Measurements from ENCODE around the gene COX20.
"Not testable (repeated sequence)": the region's sequence is repeated elsewhere in the genome, so short reads cannot be mapped to it uniquely, and the experiment has no call there.

The COX20 gene, protein sequence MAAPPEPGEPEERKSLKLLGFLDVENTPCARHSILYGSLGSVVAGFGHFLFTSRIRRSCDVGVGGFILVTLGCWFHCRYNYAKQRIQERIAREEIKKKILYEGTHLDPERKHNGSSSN

DNA sequence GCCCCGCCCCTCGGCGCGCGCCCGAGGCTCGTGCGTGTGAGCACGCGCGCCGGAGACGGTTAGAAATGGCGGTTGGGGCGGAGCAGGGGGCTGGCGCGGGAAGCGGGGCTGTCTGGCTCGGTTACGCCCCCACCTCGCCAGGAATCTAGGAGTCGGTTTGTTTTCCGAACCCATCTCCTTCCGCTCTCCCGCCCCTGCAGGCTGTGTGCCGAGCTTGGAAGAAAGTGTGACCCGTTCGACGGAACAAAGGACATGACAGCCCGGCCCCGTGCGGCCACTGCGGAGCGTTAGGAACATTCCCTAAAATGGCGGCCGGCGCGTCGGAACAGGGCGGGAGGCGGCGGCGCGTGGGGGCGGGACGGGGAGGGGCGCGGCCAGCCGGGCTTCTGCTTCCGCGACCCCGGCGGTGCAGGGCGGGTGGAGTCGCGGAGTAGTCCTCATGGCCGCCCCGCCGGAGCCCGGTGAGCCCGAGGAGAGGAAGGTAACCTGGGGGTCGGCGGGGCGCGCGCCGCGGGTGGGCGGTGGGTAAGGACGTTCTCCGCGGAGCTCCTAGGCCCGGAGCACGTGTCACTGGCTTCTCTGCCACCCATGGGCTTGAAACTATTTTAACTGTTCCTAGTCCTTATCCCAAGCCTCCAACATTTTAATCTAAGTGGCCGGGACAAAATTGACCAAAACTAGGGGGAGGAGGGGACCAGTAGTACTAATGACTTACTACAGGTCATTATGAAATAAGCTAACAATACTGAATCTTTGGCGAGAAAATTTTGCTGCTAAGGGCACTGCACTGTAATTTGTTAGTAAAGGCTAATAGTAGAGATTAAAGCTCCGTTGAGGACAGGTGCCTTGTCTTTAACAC is at the start of gene COX20:
Gene COX20, plus strand, starts transcription at position 383 of the 859 bp plus-strand sequence. Its CDS starts 57 bp downstream, at position 440.
- peak; percentile 92 for DNase-seq

DNA sequence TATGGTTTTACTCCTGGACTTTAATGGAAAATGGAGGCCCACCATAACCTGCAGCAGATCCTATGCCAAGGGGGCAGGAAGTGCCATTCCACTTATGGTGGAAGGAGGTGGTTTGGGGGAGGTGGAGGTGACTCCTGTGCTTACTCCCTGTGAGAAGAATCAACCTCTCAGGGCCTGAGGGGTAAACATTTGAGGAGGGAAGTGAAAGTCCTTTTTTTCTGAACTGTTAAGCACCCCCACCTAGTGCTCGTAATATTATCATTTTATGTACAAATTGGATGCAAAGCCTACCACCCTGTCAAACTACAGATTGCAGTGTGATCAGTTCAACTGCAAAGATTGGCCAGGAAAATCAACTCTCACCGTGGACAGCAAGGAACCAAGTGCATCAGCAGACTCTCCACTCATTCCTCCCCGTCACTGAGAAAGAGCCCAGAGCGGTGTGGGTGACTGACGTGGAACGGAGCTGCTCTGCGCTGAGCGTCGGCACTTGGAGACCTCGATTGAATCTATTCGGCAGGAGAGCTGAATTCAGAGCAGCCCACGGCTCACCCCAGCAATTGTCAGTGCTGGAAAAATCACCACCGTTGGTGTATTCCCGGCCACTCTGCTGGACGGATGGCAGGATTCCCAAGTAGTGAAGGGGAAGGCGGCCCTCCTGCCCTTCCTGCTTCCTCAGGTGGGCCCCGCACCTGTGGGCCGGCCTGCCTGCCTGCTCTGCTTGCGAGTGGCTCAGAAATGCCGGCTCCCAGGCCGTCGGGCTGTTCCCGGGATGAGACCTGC is 46.8 kb upstream of the COX20 start:
- no peak for DNase-seq

DNA sequence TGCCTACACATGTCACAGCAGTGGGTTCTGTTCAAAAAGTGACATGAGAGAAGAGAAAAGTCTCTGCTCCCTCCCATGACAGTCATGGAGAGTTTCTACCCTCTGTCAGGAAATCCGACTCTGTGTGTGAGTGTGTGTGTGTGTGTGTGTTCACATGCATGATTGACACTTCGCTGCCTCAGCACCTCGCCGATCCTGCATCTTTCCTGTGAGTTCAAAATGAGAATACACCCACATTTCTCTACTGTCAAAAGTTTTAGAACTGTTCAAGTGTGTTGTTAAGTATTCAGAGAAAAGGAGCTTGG is 46.2 kb upstream of the COX20 start:
- no peak for DNase-seq

DNA sequence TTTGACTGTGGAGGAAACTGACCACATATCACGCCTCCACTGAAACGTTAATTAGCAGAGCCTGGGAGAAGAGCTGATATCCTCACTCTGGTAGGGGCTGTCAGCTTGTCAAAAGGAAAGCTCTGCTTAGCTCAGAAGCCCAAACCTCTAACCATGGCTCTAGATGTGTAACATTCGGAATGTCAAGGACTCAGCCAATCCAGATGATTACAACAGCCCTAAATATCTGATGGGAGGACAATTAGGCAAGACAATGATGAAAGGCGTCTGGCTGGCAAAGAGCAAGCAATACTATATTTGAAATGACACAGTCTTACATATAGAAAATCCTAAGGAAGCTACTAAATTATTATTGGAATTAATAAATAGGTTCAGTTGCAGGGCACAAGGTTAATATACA is 45.7 kb upstream of the COX20 start:
- DNase-seq: no peak

DNA sequence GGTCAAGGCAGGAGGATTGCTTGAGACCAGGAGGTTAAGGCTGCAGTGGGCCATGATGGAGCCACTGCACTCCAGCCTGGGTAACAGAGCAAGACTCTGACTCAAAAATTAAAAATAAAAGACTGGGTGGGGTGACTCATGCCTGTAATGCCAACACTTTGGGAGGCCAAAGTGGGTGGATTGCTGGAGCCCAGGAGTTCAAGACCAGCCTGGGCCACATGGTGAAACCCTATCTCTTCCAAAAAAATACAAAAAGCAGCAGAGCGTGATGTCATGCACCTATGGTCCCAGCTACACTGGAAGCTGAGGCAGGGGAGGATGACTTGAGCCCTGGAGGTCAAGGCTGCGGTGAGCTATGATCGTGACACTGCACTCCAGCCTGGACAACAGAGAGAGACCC is 44.4 kb upstream of the COX20 start:
- DNase-seq: no peak

DNA sequence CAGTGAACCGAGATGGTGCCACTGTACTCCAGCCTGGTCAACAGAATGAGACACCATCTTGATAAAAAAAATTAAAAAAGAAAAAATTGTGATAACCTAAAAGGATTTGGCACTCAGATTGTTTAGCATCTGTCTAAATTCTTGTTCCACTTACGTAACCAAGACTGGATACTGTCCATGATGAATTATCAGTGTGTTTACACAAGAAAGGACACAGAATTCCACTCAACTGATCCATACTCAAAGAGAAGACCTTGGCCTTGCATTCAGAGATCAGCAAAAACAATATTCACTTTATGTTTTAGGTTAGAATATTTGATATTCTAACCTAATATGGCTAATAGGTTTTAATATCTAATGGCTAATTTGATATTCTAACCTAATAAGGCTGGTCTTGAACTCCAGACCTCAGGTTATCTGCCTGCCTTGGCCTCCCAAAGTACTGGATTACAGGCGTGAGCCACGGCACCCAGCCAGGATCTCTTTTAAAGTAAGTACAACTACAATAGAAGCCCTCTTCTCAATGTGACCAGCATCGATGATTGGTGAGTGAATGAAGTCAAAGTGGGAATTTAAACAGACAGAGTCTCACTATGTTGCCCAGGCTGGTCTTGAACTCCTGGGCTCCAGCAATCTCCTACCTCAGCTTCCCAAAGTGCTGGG is 43.1 kb upstream of the COX20 start:
- DNase-seq: no peak

DNA sequence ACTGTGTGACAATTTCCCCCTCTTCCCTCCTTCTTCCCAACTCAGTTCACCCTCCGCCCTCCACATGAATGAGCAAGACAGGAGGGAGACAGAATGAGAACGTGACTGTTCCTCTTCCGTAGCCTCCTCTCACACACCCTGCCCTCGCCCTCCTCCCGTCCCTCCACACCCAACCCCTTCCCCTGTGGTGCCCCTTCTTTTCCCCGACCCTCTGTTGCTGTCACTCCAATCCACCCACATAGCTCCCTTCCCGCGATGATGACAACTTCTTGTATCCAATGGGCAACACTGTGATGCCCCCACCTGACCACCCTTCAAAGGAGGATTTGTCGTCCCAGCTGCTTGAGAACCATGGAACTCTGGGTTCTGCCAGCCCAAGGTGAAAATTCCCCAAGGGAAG is 41.4 kb upstream of the COX20 start:
- no peak for DNase-seq

DNA sequence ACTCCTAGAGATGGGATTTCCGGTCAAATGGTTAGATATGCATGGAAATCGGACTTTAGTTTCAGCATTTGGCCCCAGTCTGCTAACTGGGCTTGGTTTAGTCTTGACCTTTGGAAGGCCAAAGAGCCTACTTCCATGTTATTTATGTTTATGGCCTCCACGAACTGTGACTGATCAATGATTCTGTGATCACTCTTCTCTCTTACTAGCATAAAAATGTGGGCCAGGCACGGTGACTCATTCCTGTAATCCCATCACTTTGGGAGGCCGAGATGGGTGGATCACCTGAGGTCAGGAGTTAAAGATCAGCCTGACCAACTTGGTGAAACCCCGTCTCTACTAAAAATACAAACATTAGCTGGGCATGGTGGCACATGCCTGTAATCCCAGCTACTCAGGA is 40.9 kb upstream of the COX20 start:
- DNase-seq: not testable (repeated sequence)

DNA sequence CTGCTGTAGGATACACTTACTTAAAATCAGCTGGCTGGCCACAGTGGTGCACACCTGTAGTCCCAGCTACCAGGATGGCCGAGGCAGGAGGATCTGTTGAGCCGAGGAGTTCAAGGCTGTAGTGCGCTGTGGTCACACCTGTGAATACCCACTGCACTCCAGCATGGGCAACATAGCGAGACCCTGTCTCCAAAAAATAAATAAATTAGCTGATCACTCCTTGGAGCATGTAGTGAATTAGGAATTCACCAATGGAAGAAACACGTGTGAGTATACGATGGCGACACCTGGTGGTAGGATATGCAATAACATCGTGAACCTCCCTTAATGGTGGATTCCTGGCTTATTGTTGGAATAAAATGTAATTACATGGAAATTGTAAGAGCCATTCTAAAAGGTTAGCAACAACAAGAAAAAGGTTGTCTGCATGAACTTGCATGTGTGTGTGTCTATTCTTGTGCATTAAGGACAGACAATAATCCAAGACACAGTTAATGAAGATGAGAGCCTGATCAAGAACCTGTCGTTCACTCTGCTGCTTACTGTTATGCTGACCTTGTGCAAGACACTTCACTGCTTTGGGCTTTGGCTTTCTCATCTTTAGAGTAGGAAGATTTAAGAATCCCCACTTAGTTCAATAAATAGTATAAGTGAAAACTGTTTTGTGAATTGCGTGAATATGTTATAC is 38.6 kb upstream of the COX20 start:
- DNase-seq: peak; percentile 61

DNA sequence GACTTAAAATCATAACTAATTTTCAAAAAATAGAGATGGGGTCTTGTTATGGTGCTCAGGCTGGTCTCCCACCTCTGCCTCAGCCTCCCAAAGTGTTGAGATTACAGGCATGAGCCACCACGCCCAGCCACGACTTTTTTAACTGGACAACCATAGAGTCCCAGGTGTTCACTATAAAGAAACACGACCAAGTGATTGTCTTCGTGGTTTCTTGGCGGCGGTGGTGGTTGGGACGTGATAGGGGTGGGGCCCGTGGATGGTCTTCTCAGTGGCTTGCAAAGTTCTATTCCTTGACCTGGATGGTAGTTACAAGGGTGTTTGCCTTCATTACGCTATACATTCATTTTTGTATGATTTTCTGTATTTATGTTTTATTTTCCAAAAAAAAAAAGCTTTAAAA is 34.6 kb upstream of the COX20 start:
- DNase-seq: no peak

DNA sequence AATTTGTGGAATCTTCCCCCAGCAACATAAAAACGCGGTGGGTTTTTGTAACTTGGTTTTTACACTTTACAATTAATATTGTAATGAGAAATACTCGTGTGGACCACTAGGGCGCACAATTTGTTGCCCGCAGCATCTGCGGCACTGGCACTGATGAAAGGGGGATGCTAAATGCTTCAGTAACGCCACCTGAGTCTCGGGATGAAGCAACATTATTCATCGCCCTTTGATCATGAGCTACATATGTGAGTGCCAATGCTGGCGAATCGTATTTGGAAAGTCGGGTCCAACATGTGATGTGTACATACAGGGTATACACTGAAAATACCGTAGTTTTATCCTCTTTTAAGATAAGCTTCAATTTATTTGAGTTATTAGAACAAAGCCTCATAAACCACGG is 34.2 kb upstream of the COX20 start:
- DNase-seq: peak; percentile 63

DNA sequence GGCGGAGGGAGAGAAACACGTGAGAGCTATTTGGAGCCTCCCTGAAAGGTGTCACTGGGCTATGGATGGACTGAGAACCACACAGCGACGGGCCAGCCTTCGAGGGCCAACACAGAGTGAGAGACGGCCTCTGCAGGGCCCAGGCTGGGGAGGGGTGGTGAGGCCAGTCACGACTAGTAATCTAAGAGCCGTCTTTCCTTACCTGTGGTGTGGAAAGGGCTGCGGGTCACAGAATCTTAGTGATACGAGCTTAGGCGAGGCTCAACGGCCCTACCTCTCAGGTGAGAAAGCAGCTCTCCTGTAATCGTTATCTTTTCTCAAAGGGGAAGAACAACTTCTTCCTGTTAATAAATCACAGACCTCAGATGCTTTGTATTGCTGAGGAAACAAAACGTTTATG is 33.4 kb upstream of the COX20 start:
- no peak for DNase-seq

DNA sequence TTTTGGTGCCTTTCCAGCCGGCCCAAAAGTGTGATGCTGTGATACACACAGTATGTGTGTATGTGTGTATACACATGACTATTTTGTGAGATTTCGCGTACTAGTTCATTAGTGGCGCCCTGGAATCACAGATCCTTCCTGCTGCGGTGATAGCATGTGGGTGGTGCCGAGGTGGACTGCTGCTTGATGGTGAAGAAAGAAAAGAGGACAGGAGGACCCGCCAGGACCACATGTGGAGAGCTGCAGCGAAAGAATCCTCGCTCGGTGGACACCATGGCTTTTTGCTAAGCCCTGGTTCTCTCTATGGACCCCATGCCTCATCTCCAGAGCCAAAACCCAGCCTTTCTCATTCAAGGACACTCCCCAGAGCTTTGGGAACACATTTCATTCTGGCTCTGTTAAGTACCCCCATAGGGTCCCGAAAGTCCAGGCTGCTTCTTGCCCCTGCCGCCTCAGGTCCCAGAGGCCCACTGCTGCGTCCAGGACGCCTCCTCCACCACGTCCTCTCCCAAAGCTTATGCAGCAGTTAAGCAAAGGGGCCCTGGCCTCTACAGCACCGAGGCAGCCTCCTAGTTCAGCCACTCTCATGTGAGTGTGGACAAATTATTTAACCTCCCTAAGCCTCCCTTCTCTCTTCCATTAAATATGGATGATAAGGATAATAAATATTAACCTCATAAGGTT is 32.8 kb upstream of the COX20 start:
- no peak for DNase-seq

DNA sequence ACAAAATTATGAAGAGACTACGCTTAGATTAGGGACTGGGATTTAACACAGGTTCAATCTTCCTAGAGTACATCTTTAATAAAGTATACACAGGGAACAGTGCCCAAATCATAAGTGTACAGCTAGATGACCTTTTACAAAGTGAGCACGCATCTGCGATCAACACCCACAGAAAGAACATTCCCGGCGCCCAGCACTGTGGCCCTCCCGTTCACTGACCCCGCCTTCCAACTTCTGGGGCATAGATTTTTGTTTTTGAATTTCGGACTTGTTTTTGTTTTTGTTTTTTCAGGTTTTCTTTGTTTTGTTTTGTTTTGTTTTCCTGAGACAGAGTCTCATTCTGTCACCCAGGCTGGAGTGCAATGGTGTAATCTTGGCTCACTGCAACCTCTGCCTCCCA is 30.6 kb upstream of the COX20 start:
- DNase-seq: no peak

DNA sequence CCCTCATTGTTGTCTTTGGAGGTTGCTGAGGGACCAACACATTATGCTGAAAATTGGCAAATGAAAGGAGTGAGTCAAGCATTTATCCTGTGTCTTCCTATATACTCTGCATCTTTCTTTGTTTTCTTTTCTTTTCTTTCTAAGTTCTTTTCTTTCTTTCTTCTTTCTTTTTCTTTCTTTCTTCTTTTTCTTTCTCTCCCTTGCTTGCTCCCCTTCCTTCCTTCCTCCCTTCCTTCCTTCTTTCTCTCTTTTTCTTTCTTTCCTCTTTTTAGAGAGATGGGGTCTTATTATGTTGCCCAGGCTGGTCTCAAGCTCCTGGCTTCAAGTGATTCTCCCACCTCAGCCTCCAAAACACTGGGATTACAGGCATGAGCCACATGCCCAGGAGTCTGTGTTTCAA is 28.3 kb upstream of the COX20 start:
- DNase-seq: no peak

DNA sequence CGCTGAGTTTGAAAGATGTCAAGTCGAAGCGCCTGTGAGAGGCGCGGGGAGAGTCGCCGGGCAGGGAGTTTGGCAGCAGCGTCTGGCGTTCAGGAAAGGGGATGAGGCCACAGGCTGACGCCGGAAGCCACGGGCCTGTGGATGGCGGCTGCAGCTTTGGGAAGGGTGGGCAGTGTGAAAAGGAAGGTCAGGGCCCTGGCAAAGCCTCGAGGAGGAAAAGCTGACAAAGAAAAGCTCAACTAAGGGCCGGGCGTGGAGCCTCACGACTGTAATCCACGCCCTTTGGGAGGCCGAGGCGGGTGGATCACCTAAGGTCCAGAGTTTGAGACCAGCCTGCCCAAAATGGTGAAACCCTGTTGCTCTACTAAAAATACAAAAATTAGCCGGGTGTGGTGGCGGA is 25.2 kb upstream of the COX20 start:
- no peak for DNase-seq

DNA sequence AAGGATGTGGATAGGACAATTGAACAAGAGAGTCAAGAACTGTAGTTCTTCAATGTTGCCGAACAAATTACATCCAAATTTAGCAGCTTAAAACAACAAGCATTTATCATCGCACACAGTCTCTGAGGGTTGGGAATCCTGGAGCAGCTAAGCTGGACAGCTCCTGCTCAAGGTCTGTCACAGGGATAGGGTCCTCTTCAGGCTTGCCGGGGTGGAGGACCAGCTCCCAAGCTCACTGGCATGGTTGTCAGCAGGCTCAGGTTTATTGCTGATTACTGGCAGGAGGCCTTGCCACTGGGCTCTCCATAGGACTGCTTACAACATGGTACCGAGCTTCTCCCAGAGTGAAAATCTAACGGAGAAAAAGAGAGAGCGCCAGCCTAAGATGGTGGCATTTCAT is 22.1 kb upstream of the COX20 start:
- DNase-seq: no peak

DNA sequence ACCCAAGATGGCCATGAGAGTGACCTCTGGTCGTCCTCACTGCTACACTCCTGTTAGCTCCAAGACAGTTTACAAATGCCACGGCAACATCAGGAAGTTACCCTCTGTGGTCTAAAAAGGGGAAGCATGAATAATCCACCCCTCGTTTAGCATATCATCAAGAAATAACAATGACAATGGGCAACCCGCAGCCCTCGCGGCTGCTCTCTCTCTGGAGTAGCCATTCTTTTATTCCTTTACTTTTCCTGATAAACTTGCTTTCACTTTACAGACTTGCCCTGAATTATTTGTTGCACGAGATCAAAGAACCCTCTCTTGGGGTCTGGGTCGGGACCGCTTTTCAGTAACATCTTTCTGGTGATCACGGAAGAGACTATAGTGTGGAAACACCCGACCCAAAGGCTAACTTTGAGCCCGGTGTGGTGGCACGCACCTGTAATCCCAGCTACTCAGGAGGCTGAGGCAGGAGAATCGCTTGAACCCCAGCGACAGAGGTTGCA is 19.8 kb upstream of the COX20 start:
- DNase-seq: no peak

DNA sequence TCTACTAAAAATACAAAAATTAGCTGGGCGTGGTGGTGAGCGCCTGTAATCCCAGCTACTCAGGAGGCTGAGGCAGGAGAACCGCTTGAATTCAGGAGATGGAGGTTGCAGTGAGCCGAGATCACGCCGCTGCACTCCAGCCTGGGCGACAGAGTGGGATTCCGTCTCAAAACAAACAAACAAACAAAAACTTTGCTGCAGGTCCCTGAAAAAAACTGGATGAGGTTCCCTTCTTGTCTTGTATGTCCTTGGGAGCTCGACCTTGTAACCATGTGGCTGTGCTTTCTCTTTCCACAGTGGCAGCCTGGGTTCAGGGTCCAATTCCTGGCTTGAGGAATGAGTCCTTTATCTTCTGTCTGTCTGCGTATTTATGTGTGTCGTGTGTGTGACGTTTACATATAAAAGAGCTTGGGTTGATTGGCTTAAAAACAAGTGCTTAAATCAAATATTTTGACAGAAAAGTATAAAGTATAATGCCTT is 18.0 kb upstream of the COX20 start:
- DNase-seq: no peak

DNA sequence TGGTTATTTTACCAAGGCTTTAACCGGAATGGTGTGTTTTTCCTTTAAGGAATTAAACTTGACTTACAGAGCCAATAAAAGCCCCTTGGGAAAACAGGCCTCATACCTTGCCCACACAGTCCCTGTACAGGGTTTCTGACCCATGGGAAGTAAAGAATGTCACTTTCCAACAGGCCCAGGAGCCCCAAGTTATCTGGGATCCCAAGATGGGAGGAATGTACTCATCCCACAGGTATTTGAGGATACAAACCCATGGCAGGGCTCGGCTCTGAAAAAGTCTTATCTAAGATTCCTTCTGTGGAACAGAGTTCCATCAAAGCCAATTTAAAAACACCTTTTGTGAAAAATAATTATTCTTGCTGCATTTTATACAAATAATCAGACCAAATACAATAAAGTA is 15.3 kb upstream of the COX20 start:
- no peak for DNase-seq

DNA sequence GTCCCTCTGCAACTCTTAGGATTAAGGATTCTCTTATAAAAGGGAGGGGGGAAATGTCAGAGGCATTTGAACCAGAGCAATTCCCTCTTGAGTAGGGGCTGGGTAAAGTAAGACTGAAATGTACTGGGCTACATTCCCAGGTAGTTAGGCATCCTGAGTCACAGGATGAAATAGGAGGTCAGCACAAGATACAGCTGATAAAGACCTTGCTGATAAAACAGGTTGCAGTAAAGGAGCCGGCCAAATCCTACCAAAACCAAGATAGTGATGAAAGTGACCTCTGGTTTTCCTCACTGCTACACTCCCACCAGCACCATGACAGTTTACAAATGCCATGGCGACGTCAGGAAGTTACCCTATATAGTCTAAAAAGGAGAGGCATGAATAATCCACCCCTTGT is 14.3 kb upstream of the COX20 start:
- DNase-seq: no peak

DNA sequence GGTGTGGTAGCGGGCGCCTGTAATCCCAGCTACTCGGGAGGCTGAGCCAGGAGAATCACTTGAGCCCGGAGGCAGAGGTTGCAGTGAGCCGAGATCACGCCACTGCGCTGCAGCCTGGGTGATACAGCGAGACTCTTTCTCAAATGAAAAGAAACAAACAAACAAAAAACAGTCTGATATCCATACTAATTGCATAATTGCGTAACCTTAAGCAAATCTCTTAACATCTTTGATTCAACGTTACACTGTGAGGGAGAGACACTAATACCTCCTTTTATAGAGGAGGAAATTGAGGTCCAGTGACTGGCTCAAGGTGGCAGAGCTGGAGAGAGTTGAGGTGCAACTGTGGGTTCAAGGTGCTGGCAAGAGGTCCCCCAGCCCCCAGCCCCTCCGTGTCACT is 12.6 kb upstream of the COX20 start:
- no peak for DNase-seq

Data from CD4-positive, alpha-beta T cell treated with Interleukin-12 subunit alpha and Interleukin-12 subunit beta, for 1 hour (primary cell).